NCI-H2196 treated with DMSO at 0.1 percent for 48 hours (cell line): ENCODE data around the gene OTOP1.
"Not testable (repeated sequence)": the region's sequence is repeated elsewhere in the genome, so short reads cannot be mapped to it uniquely, and the experiment has no call there.

Experiments used
- DNase-seq: peaks from one replicate; lab custom pipeline; 2025; ENCODE audit not compliant: unreplicated experiment; lab: John Stamatoyannopoulos, UW

Gene OTOP1

GRCh38 chr4:4226606-4227438, at the start of gene OTOP1:
Gene OTOP1 (minus strand): TSS chr4:4226929. CDS start chr4:4226864, 65 bp downstream.
- DNase-seq = no peak

GRCh38 chr4:4274226-4274625, 47.5 kb upstream of the OTOP1 start:
- no peak for DNase-seq

GRCh38 chr4:4271912-4272311, 45.2 kb upstream of the OTOP1 start:
- no peak for DNase-seq

- no peak for DNase-seq
Observed at GRCh38 chr4:4270529-4270928, 43.8 kb upstream of the OTOP1 start.

- no peak for DNase-seq
Observed at GRCh38 chr4:4269856-4270255, 43.1 kb upstream of the OTOP1 start.

GRCh38 chr4:4269331-4269731, 42.6 kb upstream of the OTOP1 start:
- DNase-seq = no peak

- DNase-seq = no peak
Observed at GRCh38 chr4:4268776-4269175, 42.0 kb upstream of the OTOP1 start.

- no peak for DNase-seq
Observed at GRCh38 chr4:4267981-4268380, 41.3 kb upstream of the OTOP1 start.

GRCh38 chr4:4260185-4260751, 33.5 kb upstream of the OTOP1 start:
- DNase-seq = peak; percentile 25

GRCh38 chr4:4259484-4260100, 32.9 kb upstream of the OTOP1 start:
- no peak for DNase-seq

- DNase-seq = not testable (repeated sequence)
Observed at GRCh38 chr4:4257705-4258104, 31.0 kb upstream of the OTOP1 start.

- no peak for DNase-seq
Observed at GRCh38 chr4:4256799-4257198, 30.1 kb upstream of the OTOP1 start.

GRCh38 chr4:4254666-4255065, 27.9 kb upstream of the OTOP1 start:
- no peak for DNase-seq

- DNase-seq = no peak
Observed at GRCh38 chr4:4254199-4254598, 27.5 kb upstream of the OTOP1 start.

GRCh38 chr4:4249866-4250265, 23.1 kb upstream of the OTOP1 start:
- DNase-seq = no peak

GRCh38 chr4:4249342-4249741, 22.6 kb upstream of the OTOP1 start:
- DNase-seq = not testable (repeated sequence)

GRCh38 chr4:4248885-4249203, 22.1 kb upstream of the OTOP1 start:
- DNase-seq = no peak

GRCh38 chr4:4248029-4248884, 21.5 kb upstream of the OTOP1 start, which contains the start of gene TMEM128:
Gene TMEM128 (minus strand): TSS chr4:4248223. CDS start chr4:4248202, 21 bp downstream.
- DNase-seq = peak; percentile 86

- DNase-seq = no peak
Observed at GRCh38 chr4:4247696-4248028, 20.9 kb upstream of the OTOP1 start.

GRCh38 chr4:4245172-4245571, 18.4 kb upstream of the OTOP1 start:
- DNase-seq = no peak

GRCh38 chr4:4239551-4239950, 12.8 kb upstream of the OTOP1 start:
- DNase-seq = not testable (repeated sequence)
